HG02943 (cell line): ENCODE measurements around the gene GNB1L.
A peak's percentile ranks its signal among the peaks of the same experiment; 100 is the strongest.

Experiments used
- ATAC-seq: cut with Tn5 transposase; IDR thresholded peaks from one replicate; pipeline ENCODE4 v1.9.1; 2021; ENCODE audit warnings: mild to moderate bottlenecking, low read depth, moderate library complexity; ENCODE audit not compliant: unreplicated experiment

The GNB1L gene, protein sequence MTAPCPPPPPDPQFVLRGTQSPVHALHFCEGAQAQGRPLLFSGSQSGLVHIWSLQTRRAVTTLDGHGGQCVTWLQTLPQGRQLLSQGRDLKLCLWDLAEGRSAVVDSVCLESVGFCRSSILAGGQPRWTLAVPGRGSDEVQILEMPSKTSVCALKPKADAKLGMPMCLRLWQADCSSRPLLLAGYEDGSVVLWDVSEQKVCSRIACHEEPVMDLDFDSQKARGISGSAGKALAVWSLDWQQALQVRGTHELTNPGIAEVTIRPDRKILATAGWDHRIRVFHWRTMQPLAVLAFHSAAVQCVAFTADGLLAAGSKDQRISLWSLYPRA

DNA sequence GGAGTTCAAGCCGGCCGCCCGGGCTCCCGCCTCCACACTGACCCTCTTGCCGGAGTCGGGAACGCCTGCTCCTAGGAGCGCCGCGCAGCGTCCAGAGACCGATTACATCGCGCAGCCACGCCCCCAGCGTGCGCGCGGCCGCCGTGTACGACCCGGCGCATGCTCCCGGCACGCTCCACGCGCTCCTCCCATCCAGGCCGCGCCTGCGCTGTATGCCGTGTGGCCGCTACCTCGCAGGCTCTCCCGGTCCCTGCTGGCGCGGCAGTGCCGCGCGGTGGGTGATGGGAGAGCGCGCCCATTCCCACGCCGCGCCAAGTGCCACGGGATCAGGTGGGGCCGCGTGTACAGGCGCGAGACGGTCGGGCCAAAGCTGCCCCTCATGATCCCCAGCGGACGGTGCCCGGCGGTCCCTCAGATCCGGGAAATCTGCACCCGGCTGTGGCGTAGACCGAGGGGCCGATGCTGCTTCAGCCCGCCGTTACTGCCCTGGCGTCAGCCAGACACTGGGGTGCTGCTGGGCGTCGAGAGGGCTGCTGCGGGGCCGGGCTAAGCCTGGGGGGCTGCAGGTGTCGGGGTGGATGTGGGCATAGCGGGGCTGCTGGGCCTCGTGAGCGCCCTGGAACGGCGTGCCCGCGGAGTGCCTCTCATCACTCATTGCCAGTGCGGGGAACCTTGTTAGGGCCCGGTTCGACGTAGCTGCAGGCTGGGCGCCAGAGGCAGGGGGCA, at the start of gene GNB1L, which contains the start of gene RTL10:
Gene GNB1L, minus strand, starts transcription at position 97 of the 726 bp plus-strand sequence. CDS start 33,519 bp downstream, outside the sequence.
Gene RTL10, minus strand, starts transcription at position 97 of the 726 bp plus-strand sequence. CDS start 2,613 bp downstream, outside the sequence.
- ATAC-seq, result peak; percentile 72

DNA sequence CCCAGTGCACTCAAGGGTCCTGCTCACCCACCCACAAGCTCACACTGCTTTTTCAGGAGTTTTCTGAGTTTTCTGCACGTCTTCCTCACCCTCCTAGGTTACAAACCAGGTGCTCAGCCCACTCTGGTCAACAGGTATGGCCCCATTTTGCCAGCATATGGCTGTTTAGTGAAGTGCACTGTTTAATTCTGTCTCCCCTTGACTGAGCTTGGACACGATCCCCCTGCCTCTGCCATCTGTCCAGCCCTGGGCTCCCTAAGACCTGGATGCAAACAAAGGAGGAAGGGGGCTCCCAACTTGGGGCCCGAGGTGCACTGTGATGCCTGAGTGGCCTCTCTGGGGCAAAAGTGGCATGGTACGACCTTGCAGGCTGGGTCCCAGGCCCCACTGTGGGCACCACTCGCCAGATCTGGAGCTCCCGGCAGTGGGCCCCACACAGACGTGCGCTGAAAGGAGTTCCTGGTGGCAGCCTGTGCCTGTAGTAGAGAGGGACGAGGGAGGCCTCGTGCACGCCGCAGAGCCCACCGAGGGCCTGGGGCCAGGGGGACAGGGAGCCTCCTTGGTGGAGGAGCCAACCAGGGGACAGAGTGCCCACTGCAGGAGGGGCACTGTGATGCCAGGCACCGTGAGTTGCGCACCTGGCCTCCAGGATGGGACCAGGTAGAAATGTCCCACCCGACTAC, 49.6 kb upstream of the GNB1L start:
- ATAC-seq, result no peak

DNA sequence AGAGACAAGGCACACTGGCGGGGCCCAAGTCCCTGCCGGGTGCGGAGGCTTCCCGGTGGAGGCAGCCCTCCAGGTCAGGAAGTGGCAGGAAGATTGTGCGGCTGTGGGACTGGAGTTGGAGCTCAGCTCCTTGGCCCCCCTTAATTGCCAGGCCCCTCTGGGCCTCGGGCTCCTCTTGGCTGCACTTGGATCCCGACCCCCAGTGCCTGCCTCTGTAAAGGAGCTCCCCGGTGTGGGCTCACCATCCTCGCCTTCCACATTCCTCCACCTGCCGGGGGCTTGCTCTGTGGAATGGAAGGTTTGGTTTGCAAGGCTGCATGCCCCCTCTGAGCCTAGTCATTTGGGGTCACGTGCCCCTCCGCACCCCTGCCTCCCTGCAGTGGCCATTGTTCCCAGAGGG, 48.8 kb upstream of the GNB1L start:
- ATAC-seq, result no peak

DNA sequence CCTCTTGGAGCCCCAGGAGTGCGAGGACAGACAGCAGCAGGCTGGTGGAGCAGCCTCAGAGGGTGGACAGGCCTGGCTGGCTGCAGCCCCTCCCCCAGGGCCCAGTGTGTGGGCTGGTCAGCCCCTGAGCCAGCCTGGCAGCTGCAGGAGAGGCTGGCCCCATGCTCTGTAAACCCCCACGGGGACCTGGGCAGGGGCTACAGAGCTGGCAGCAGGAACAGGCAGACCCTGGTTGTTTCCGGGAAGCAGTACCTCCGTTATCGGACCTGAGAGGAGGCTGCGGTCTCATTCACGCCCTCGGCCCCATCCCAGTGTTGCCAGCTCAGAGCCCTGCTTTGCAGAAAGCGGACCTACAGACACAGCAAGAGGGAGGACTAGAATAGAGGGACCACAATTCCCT, 48.4 kb upstream of the GNB1L start:
- no peak for ATAC-seq

DNA sequence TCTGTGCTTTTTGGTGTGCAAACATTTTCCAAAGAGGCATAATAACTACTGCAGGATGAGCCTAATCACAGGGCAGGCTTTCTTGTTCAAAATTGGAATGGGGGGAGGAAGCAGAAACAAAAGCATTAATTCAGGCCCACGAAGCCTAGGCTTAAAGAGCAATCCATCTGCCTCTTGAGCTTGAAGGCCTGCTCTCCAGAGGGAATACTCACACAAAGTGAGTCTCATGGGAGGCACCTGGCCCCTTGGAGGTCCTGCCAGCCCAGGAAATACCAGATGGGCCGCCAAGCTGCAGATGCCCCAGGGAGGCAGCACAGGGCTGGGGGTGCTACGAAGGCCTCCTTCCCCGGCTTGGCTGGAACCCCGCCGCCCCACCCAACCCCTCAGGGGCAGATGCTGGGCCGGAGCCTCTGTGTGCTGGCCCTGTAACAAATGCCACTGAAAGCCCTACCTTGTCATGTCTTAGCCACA, 47.6 kb upstream of the GNB1L start:
- ATAC-seq, result no peak

DNA sequence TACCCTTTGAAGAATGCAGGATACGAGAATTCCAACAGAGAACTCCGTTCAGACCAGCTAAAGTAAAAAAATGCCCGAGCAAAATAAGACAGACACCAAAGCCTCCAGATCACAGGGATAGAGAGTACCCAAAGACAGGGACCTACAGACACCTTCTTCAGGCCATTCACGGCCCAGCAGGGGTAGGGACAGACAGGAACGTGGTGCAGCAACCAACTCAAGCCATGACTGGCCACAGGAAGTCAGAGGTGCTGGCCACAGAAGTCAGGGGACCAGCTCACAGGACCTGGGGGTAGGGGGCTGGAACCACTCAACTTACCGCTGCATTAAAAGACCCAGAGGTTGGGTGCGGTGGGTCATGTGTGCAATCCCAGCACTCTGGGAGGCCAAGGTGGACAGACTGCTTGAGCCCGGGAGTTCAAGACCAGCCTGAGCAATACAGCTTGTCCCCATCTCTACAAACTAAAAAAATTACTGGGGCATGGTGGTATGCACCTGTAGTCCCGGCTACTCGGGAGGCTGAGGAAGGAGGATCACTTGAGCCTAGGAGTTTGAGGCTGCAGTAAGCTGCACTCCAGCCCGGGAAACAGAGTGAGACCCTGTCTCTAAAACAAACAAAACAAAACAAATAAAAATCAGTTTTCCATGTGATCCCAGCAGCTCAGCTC, 47.0 kb upstream of the GNB1L start:
- no peak for ATAC-seq

DNA sequence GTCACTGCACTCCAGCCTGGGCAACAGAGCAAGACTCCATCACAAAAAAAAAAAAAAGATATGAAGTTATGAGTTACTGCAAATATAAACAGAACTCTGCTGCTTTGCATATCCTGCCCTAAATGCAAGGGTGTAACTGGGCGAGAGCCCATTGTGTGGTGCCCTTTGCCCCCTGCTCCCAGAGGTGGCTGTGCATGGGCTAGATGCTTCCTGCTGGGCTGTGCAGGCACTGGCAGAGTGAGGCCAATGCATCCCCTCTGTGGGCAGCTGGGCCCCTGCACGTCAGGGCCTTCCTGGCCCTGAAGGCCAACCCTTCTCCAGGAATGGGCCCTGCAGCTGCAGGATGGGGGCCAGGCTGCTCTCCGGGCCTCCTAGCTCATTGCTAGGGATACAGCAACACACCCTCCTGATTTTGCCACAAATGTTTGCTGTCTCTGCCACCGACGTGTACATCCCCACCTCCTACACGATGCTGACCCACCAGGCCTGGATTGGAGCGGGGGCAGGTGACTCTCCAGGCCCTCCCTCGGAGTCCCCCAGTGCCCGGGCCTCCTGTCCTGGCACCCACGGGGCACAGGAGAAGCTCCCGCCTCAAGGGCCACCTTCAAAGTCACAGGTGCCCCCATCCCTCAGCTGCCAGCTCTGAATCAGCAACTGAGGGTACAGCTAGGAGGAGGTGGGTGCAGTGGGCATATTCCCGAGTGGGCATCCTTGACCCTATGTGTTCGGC, 46.2 kb upstream of the GNB1L start:
- no peak for ATAC-seq

DNA sequence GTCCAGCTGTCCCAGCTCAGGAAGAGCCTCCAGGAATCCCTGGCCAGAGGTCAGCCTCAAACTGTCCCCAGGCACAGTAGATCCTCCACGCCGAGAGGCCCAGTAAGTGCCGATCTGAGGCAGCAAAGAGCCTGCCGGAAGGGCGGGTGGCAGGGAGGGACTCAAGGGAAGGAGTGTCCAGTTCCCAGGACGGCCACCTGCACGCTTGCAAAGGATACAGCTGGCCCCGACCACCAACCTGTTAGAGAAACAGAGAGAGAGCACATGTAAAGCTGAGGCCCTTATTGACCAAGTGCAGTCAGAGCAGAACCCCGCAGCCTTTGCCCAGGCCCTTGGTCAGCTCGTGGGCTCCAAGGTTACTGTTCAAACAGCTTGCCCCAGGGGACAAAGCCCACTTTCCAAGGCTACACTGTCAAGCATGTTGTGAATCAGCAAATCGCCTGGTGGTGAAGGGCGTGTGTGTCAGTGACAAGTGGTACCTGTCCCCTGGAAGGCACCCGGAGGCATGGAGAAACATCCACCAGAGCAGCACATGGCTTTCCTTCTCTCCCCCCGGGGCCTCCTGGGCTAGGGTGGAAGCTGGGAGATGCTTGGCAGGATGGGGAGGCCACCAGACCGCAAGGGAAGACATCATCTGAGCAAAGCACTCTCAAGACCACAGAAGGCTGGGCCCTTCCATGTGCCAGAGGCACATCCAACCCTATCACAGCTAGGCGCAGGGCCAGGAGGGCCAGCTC, 44.3 kb upstream of the GNB1L start:
- ATAC-seq, result no peak

DNA sequence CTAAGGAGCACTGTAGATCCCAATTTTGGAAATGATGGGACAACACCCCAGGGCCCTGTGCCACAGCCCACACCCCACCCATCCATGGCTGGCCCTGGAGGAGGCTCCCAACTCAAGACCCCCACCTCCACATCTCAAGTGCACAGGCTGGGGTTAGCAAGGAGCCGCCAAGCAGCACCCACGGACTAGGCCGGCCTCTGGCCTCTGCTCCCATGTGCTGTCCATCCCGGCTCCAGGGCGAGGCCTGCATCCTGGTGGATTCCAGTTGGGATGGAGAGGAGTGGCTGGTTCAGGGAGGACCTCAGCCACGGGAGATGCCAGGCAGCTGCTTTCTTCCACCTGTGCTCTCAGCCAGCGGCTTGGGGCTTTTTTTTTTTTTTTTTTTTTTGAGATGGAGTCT, 43.5 kb upstream of the GNB1L start:
- ATAC-seq, result no peak

DNA sequence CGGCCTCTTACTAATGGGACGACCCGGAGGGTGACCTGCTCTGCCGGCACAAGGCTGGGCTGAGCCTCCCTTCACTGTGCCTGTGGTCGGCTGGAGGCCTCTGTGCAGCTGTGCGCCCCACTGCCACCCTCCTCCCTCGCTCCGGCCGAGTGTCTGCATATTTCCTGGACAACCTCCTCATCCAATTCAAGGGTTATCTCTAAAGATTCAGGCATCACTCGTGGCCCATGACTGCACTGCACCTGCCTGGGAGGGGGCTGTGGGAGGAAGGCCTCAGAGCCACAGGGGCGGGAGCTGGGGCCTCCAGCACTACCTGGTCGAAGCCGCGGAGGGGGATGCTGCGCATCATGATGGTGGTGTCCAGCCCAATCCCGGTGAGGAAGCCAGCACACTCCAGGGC, 43.1 kb upstream of the GNB1L start:
- ATAC-seq, result no peak

DNA sequence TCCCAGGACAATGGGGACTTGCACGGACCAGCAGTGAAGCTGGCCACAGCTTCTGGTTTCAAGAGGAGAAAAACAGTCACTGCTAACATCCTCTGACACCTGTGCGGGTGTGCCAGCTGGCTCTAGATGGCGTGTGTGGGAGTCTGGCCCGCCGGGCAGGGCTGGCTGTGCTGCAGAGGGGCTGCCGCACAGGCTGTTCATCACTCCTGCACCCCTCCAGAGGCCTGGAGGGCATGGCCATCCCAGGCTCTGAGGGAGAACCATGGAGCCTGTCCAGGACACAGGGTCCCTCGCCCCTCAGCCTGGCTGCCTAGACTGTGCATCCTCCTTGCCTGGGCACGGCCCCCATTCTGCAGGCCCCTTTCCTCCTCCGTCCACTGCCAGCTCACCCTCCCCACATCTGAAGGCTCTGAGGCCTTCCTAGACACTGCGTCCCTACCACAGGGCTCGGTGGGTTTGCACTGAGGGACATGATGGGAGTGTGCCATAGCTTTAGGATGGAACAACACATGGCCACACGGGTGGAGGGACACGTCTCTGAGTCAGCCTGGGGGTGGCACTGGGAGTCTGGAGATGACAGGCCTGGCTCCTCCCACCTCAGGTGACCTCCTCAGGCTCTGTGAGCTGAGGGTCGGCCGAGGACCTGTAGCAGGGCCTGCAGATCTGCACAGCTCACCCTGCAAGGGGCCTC, 42.1 kb upstream of the GNB1L start:
- ATAC-seq, result no peak

DNA sequence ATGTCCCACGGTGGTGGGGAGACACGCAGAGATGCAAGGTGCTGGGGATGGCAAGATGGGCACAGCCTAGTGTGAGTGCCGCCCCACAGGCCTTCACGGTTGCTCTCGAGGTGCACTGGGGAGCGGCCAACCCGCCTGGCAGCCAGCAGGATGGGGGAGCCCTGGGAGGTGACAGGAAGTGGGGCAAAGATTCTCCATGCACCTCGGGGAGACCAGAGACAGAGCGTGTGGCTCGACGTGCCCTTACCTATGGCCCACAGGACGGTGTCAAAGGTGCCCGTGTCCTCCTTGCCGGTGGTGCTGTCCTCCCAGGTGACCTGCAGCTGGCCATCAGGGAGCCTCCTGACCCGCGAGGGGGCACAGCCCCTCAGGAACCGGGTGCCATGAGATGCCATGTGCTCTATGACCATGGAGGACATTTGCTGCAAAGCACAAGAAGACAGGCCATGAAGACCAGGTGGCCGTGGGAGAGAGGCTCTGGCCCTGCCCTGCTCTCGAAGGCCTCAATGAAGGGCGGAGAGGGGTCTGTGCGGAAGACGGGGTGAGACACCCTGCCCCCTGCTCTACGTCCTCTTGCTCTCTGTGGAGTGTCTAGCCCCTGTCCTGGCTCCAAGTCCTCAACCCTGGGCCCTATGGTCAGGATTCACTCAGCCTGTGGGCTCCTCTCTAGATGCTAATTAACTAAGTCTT, 40.6 kb upstream of the GNB1L start:
- no peak for ATAC-seq

DNA sequence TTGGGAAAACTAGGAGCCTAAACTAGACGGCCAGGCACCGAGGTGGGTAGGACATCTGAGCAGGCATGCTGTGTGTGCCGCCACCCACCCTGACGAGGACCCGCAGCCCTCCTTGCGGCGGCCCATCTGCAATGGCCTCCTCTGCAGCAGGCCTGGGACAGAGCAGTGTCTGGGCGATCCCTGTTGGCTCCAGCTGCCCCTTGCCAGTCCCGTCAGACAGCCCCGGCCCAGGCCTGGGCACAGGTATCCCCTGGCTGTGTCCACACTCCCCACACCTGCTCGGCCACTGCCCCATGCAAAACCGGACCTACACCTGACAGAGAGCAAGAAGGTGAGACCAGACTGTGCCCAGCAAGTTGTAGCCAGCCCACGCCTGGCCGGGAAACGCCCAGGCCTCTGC, 38.7 kb upstream of the GNB1L start:
- ATAC-seq, result no peak

DNA sequence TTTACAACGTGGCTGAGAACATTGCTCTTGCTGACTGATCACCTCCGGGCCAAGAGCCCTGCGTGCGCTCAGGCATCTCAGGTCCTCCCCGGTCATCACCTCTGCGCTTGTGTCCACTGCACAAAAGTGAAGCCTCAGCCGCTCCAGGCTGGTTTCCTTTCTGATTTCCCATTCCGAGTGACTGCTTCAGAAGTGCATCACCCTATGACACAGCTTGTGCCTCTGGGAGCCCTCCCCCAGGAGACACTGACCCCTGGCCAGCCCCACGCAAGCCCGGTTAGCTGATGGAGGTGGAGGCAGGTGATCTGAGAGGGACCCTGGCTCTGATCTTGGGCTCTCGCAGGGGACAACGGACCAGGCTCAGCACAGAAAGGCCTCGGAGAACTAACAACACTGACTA, 38.3 kb upstream of the GNB1L start:
- no peak for ATAC-seq

DNA sequence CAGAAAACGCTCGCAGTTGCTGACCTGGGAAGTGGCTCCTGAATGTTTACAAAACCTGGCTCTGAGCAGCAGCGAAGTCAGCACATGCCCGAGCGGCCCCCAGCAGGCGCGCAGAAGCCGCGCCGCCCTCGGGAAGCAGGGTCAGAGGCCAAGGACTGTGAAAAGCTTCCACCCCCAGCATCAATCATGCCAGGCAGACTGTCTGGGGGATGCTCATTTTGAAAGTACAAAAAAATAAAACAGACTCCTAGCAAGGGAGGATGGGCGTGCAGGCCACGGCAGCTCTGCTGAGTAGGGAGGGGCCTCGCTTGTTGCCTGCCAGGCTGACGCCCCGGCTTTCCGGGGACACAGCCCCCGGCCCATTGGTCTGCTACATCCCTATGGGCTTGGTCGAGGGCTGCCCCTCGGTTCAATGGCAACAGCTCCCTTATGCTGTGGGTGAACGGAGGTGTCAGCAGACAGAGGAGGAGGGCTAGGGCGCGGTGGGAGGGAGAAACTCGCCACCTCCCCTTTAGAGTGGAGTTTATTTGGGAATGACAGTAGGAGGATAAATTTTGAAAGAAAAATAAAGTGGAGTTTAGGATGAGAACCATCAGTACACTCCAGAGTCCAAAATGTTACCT, 37.7 kb upstream of the GNB1L start:
- no peak for ATAC-seq

DNA sequence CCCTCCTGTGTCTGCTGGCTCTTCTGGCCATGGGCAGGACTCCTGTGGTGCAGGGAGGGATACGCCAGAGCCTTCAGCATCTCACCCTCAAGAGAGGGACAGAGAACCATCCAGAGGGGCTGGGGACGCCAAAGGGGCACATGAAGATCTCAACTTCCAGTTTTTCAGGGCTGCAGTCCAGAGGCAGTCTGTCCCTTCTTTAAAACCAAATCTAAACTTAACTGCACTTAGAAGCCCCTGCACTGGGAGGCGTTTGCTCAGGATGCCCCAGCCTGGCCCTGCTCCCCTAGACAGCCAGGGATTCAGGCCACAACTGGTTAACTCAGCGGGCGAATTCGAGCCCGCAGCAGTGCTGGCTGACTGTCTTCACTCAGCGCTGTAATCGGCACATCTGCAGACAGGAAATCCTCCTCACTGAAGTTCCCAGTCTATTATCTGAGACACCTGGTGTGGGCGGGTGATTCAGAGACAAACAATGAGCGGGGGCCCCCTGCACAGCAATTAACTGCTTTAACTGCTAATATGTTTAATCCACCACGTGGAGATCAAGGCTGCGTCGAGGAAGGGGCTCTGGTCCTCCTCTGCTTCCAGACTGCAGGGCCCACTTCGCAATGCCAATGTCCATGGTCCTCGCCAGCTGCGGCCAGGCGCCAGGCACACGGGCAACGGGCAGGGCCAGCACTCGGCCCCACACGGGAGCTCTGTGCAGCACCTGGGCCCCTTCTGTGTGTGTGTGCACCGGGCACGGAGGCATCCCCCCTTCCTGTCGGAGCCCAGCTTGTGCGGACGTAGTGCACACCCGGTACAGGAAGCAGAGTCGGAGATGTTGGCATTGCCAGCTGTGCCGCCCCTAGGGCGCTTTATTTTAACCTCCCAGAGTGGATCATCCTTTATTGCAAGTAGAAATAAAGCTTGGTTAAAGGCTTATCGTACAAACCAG, 36.9 kb upstream of the GNB1L start:
- no peak for ATAC-seq
